Loucy (cell line): ENCODE data around the gene CYB5R3.
"Not testable (repeated sequence)": the region's sequence is repeated elsewhere in the genome, so short reads cannot be mapped to it uniquely, and the experiment has no call there.

Experiments used
- H2AFZ ChIP-seq: fragments of 200-600 bp; sonication (generic); 2 replicates; pipeline ENCODE4 v1.6.0; 2016; ENCODE audit warnings: antibody characterized with exemption, mild to moderate bottlenecking, low read length, moderate library complexity
- H3F3A ChIP-seq: fragments of 200-600 bp; 2 replicates; pipeline ENCODE4 v1.6.0; 2016; ENCODE audit warnings: antibody characterized with exemption, low read depth, mild to moderate bottlenecking
- H3K27me3 ChIP-seq: fragments of 200-600 bp; sonication (generic); 2 replicates; pipeline ENCODE4 v1.6.1; 2014; ENCODE audit warnings: low read length, mild to moderate bottlenecking; ENCODE audit not compliant: insufficient read depth, poor library complexity, severe bottlenecking
- H3K36me3 ChIP-seq: fragments of 200-600 bp; sonication (generic); 2 replicates; pipeline ENCODE4 v1.6.1; 2016; ENCODE audit warnings: low read length; ENCODE audit not compliant: insufficient read depth
- H3K4me1 ChIP-seq: fragments of 200-600 bp; sonication (generic); 2 replicates; pipeline ENCODE4 v1.5.1; 2014; ENCODE audit warnings: low read length, mild to moderate bottlenecking; ENCODE audit not compliant: insufficient read depth, poor library complexity, severe bottlenecking
- H3K4me2 ChIP-seq: fragments of 200-600 bp; sonication (generic); 2 replicates; pipeline ENCODE4 v1.6.0; 2014; ENCODE audit warnings: antibody characterized with exemption, low read length, low read depth, mild to moderate bottlenecking; ENCODE audit not compliant: poor library complexity, severe bottlenecking
- H3K4me3 ChIP-seq: fragments of 200-600 bp; sonication (generic); 2 replicates; pipeline ENCODE4 v1.5.1; 2014; ENCODE audit warnings: low read length, mild to moderate bottlenecking, mixed read lengths; ENCODE audit not compliant: poor library complexity, severe bottlenecking
- H3K79me2 ChIP-seq: fragments of 200-600 bp; sonication (generic); 2 replicates; pipeline ENCODE4 v1.6.1; 2014; ENCODE audit warnings: low read length; ENCODE audit not compliant: insufficient read depth
- H3K9ac ChIP-seq: fragments of 200-600 bp; sonication (generic); 2 replicates; pipeline ENCODE4 v1.6.0; 2014; ENCODE audit warnings: mild to moderate bottlenecking, low read depth, low read length, moderate library complexity; ENCODE audit not compliant: poor library complexity, severe bottlenecking
- H3K9me2 ChIP-seq: fragments of 200-600 bp; sonication (generic); replicated peaks from 2 replicates; pipeline ENCODE4 v1.6.1; 2016; ENCODE audit warnings: low read depth, low read length, mixed read lengths
- H3K9me3 ChIP-seq: fragments of 200-600 bp; sonication (generic); 2 replicates; pipeline ENCODE4 v1.6.1; 2014; ENCODE audit warnings: mild to moderate bottlenecking, antibody characterized with exemption, low read length, low read depth; ENCODE audit not compliant: insufficient read depth
- H4K20me1 ChIP-seq: fragments of 200-600 bp; sonication (generic); 2 replicates; pipeline ENCODE4 v1.6.0; 2014; ENCODE audit warnings: antibody characterized with exemption, low read length, mild to moderate bottlenecking; ENCODE audit not compliant: insufficient read depth, poor library complexity, severe bottlenecking

The CYB5R3 gene

GRCh38 chr22:42570580-42570979, 78.6 kb downstream of the CYB5R3 start:
- H3K9me2 ChIP-seq, H4K20me1 ChIP-seq, H3K9me3 ChIP-seq, H3K9ac ChIP-seq, H3K4me3 ChIP-seq, H3K36me3 ChIP-seq, H3K79me2 ChIP-seq, H3F3A ChIP-seq, H3K27me3 ChIP-seq, H3K4me1 ChIP-seq, H2AFZ ChIP-seq, H3K4me2 ChIP-seq: not testable (repeated sequence)

- not testable (repeated sequence) for H3K36me3 ChIP-seq, H3F3A ChIP-seq, H3K27me3 ChIP-seq, H3K4me1 ChIP-seq, H3K9me2 ChIP-seq, H3K4me3 ChIP-seq, H2AFZ ChIP-seq, H3K79me2 ChIP-seq, H4K20me1 ChIP-seq, H3K4me2 ChIP-seq, H3K9ac ChIP-seq, H3K9me3 ChIP-seq
These were observed 81.2 kb downstream of the CYB5R3 start for GRCh38 chr22:42567950-42568349.
